HG02884 (cell line): Measurements from ENCODE around the gene CLMN.

ENCODE experiments used
- ATAC-seq: cut with Tn5 transposase; IDR thresholded peaks from one replicate; pipeline ENCODE4 v1.9.1; 2021; ENCODE audit warnings: mild to moderate bottlenecking, moderate library complexity; ENCODE audit not compliant: unreplicated experiment

The CLMN gene

GRCh38 chr14:95245334-95245733 is 74.4 kb downstream of the CLMN start:
- ATAC-seq: no peak

- ATAC-seq: no peak
These were observed 75.1 kb downstream of the CLMN start for GRCh38 chr14:95244587-95244986.

- no peak for ATAC-seq
These were observed 76.8 kb downstream of the CLMN start for GRCh38 chr14:95242870-95243269.

GRCh38 chr14:95240859-95241813 is 78.6 kb downstream of the CLMN start:
- ATAC-seq: no peak

- ATAC-seq: no peak
These were observed 81.0 kb downstream of the CLMN start for GRCh38 chr14:95238487-95239298.

- no peak for ATAC-seq
These were observed 81.8 kb downstream of the CLMN start for GRCh38 chr14:95237958-95238340.

GRCh38 chr14:95237121-95237957 is 82.4 kb downstream of the CLMN start:
- no peak for ATAC-seq

GRCh38 chr14:95236221-95236620 is 83.5 kb downstream of the CLMN start:
- no peak for ATAC-seq

GRCh38 chr14:95235767-95236166 is 83.9 kb downstream of the CLMN start:
- no peak for ATAC-seq

GRCh38 chr14:95235351-95235750 is 84.4 kb downstream of the CLMN start:
- no peak for ATAC-seq

- ATAC-seq: no peak
These were observed 85.3 kb downstream of the CLMN start for GRCh38 chr14:95234426-95234825.

GRCh38 chr14:95233702-95234241 is 85.9 kb downstream of the CLMN start:
- peak; percentile 93 for ATAC-seq

- no peak for ATAC-seq
These were observed 86.7 kb downstream of the CLMN start for GRCh38 chr14:95232894-95233584.

- ATAC-seq: no peak
These were observed 87.6 kb downstream of the CLMN start for GRCh38 chr14:95231966-95232633.

GRCh38 chr14:95229749-95230148 is 90.0 kb downstream of the CLMN start:
- no peak for ATAC-seq

GRCh38 chr14:95228240-95228639 is 91.5 kb downstream of the CLMN start:
- no peak for ATAC-seq

- ATAC-seq: no peak
These were observed 92.3 kb downstream of the CLMN start for GRCh38 chr14:95227279-95227860.

GRCh38 chr14:95226801-95227200 is 92.9 kb downstream of the CLMN start:
- ATAC-seq: no peak

- ATAC-seq: no peak
These were observed 94.3 kb downstream of the CLMN start for GRCh38 chr14:95225251-95225887.
